ENCODE results near the gene CDC14A.

- no peak for TF ChIP-seq CTCF (IDR thresholded peaks at IDR 0.05; ENCODE audit: control extremely low read depth in 1 of 3, insufficient read depth in 1 of 3, low read depth in 1 of 3, low read length in 3 of 3)
- no peak for TF ChIP-seq HDAC2 (IDR thresholded peaks at IDR 0.05; ENCODE audit: borderline replicate concordance in 1 of 2, low read depth in 2 of 2, low read length in 2 of 2)
- no peak for TF ChIP-seq ATF2 (IDR thresholded peaks at IDR 0.05; ENCODE audit: low read length)
- TF ChIP-seq JUND (IDR thresholded peaks at IDR 0.05; ENCODE audit: low read length): no peak
- TF ChIP-seq RAD21 (IDR thresholded peaks at IDR 0.05 in 1 of 2, conservative IDR thresholded peaks at IDR 0.05 in 1 of 2; ENCODE audit: low read depth in 2 of 2, low read length in 2 of 2): no peak
Observed at GRCh38 chr1:100302739-100303138, 49.6 kb upstream of the CDC14A start.

Measured in H1 (cell line).